T-cell (primary cell): Measurements from ENCODE around the gene BNC2. TPM values are rescaled to one million over a fixed set of nuclear protein-coding genes. Genes with fewer than 3 reads are reported as not detected.

Source experiments
- ATAC-seq, 4 experiments: fragments of 200-7000 bp in 3 of 4; fragments of 150-1000 bp in 1 of 4; cut with Tn5 transposase; replicated peaks in 1 of 4; 1 replicate in 3 of 4; 2 replicates in 1 of 4; pipeline ENCODE4 v1.10.0; 2021; ENCODE audit warnings: moderate library complexity in 3 of 4, mild to moderate bottlenecking in 2 of 4, moderate number of reproducible peaks in 1 of 4
- CTCF ChIA-PET, 2 donors: fragments of 300-600 bp; sonication (Branson Sonifier 250); formaldehyde crosslinking; loops; one replicate each; lab custom pipeline; 2022; ENCODE audit warnings: antibody characterized with exemption in 2 of 2; lab: Charles Lee
- POLR2A ChIA-PET, 2 donors: fragments of 300-600 bp; sonication (Branson Sonifier 250); formaldehyde crosslinking; loops; one replicate each; lab custom pipeline; 2022; ENCODE audit warnings: antibody characterized with exemption in 2 of 2; lab: Charles Lee
- DNase-seq, 35 experiments: peaks; one replicate each; pipeline versions ENCODE4 v3.0.0 to v3.0.0-alpha.2; 2013 to 2023
- H3K27ac ChIP-seq: one replicate; pipeline ENCODE4 v1.5.1; 2013; ENCODE audit warnings: low read length
- H3K27me3 ChIP-seq, 2 experiments: replicated peaks in 1 of 2; 1 replicate in 1 of 2; 2 replicates in 1 of 2; pipeline versions ENCODE4 v1.6.1 to v1.7.0; 2013; ENCODE audit warnings: low read length in 1 of 2, mixed read lengths in 1 of 2; ENCODE audit not compliant: control insufficient read depth in 2 of 2, insufficient read depth in 2 of 2; ENCODE audit errors: extremely low read depth in 1 of 2
- H3K36me3 ChIP-seq, 2 donors: 1 replicate in 1 of 2; 2 replicates in 1 of 2; pipeline versions ENCODE4 v1.6.1 to v1.7.0; 2013; ENCODE audit warnings: low read length in 1 of 2; ENCODE audit not compliant: control insufficient read depth in 2 of 2, insufficient read depth in 1 of 2; ENCODE audit errors: extremely low read depth in 1 of 2
- H3K4me1 ChIP-seq, 2 experiments: 1 replicate in 1 of 2; 2 replicates in 1 of 2; pipeline versions ENCODE4 v1.6.1 to v1.7.0; 2013; ENCODE audit warnings: low read length in 2 of 2, mixed read lengths in 1 of 2; ENCODE audit not compliant: insufficient read depth in 2 of 2, control insufficient read depth in 1 of 2; ENCODE audit errors: extremely low read depth in 1 of 2
- H3K4me3 ChIP-seq, 2 donors: 1 replicate in 1 of 2; 2 replicates in 1 of 2; pipeline versions ENCODE4 v1.5.1 to v1.7.0; 2013; ENCODE audit warnings: mild to moderate bottlenecking in 2 of 2, low read length in 1 of 2, moderate library complexity in 1 of 2; ENCODE audit not compliant: control insufficient read depth in 1 of 2; ENCODE audit errors: extremely low read depth in 1 of 2
- H3K9me3 ChIP-seq: 2 replicates; pipeline ENCODE4 v1.7.0; 2013
- H3K27ac Mint-ChIP-seq, 2 donors: one replicate each; pipeline ENCODE4 v1.8.0; 2020 to 2021; ENCODE audit warnings: mild to moderate bottlenecking in 2 of 2, mixed read lengths in 2 of 2
- H3K27me3 Mint-ChIP-seq, 2 donors: one replicate each; pipeline ENCODE4 v1.8.0; 2021 to 2022; ENCODE audit warnings: mixed read lengths in 2 of 2
- H3K36me3 Mint-ChIP-seq: one replicate; pipeline ENCODE4 v1.8.0; 2021; ENCODE audit warnings: mixed read lengths
- H3K4me1 Mint-ChIP-seq, 3 donors: one replicate each; pipeline ENCODE4 v1.8.0; 2020 to 2022; ENCODE audit warnings: mixed read lengths in 3 of 3, mild to moderate bottlenecking in 1 of 3
- H3K4me3 Mint-ChIP-seq, 3 donors: one replicate each; pipeline ENCODE4 v1.8.0; 2020 to 2022; ENCODE audit warnings: mild to moderate bottlenecking in 3 of 3, mixed read lengths in 3 of 3, moderate library complexity in 3 of 3
- H3K9me3 Mint-ChIP-seq, 3 donors: one replicate each; pipeline ENCODE4 v1.8.0; 2020 to 2022; ENCODE audit warnings: mixed read lengths in 3 of 3
- WGBS: methylation state at CpG from one replicate; pipeline ENCODE4 v1.1.5; 2013; ENCODE audit warnings: missing lambda C conversion rate; ENCODE audit not compliant: insufficient coverage; 5-methylcytosine and 5-hydroxymethylcytosine counted together
- total RNA-seq, 35 experiments: library from RNA in 6 of 35; stranded (reverse) in 6 of 35; fragments of 120-200 nt in 1 of 35; gene quantifications; one replicate each; pipeline versions ENCODE4 v1.2.1 to v1.2.4 and lab custom pipeline; 2013 to 2026

Gene BNC2
- total RNA-seq, 5 donors from 2014 or later (not counting 1 experiment from before 2014, with no cell fraction given), result 0.03 to 2.1 (median 0.57) TPM

DNA sequence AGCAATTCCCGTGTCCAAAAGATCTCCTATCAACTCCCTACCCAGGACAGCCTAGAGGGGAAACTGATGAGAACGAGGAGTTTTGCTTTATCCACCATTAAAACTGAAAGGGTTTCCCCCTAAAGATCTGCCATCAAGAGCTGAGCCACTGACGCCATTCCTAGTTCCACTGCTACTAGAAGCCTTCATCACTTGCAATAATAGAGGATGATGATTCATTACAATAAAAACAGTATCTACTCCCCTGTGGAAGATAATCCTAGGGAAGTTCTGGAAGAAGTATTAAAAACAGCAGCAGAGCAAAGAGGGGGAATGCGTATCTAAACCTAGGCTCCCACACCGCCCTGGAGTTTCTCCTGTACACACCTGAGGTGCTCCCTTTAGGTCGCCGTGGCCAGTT lies 394.5 kb downstream of the BNC2 start:
- no peaks in the 10 kb centered on the region for H3K4me1 ChIP-seq
- Mint-ChIP-seq H3K27ac (no peak overlapping the region), H3K9me3 (peaks cover 0 to 18% (median 9%) of the 10 kb centered on the region in 3 donors), H3K4me3 (no peak overlapping the region), H3K4me1 (no peaks in the 10 kb centered on the region), H3K36me3 (no peaks in the 10 kb centered on the region), H3K27me3 (peaks cover 0 to 3% of the 10 kb centered on the region in 2 donors)
- H3K27ac ChIP-seq, result no peak overlapping the region
- H3K27me3 ChIP-seq, result no peaks in the 10 kb centered on the region
- H3K9me3 ChIP-seq, result no peaks in the 10 kb centered on the region
- no peak for DNase-seq
- ChIA-PET POLR2A (interaction anchor here in 1 of 2 donors (0.7 kb wide), 1 partner anchor 1222 kb away, joined by 5 read pairs; no protein-coding TSS in a partner anchor), CTCF (no interaction called here)
- no peak for ATAC-seq
- H3K36me3 ChIP-seq, result no peaks in the 10 kb centered on the region
- no peak overlapping the region for H3K4me3 ChIP-seq
- WGBS, result 87% methylated on average over 3 of the region's 7 CpGs

DNA sequence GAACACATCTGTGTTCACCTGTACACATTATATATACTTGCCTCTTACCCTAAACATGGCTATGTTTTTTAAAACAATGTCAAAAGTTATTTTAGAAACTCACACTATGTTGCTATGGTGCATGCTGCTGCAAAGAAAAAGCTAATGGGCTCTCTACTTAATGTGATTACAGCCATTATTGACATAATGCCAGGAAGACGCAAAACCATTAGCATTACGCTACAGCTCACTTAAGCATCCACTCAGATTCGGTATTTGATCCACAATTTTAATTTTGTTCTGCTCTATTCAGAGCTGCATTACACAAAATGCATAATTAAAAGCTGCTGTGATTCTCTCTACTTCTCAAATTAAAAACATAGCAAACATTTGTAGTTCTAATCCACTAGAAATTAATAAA lies 395.2 kb downstream of the BNC2 start:
- Histone ChIP-seq H3K4me1 (no peaks in the 10 kb centered on the region), H3K4me3 (no peak overlapping the region), H3K27ac (no peak overlapping the region), H3K36me3 (no peaks in the 10 kb centered on the region), H3K9me3 (no peaks in the 10 kb centered on the region), H3K27me3 (no peaks in the 10 kb centered on the region)
- POLR2A ChIA-PET, result no interaction called here
- no peaks in the 10 kb centered on the region for H3K4me1 Mint-ChIP-seq
- H3K9me3 Mint-ChIP-seq, result peaks cover 0 to 18% (median 9%) of the 10 kb centered on the region in 3 donors
- ATAC-seq, result no peak
- WGBS, result 100% methylated on average over 1 of the region's 3 CpGs
- H3K27ac Mint-ChIP-seq, result no peak overlapping the region
- DNase-seq, result no peak
- CTCF ChIA-PET, result no interaction called here
- peaks cover 0 to 3% of the 10 kb centered on the region in 2 donors for H3K27me3 Mint-ChIP-seq
- H3K36me3 Mint-ChIP-seq, result no peaks in the 10 kb centered on the region
- no peak overlapping the region for H3K4me3 Mint-ChIP-seq

DNA sequence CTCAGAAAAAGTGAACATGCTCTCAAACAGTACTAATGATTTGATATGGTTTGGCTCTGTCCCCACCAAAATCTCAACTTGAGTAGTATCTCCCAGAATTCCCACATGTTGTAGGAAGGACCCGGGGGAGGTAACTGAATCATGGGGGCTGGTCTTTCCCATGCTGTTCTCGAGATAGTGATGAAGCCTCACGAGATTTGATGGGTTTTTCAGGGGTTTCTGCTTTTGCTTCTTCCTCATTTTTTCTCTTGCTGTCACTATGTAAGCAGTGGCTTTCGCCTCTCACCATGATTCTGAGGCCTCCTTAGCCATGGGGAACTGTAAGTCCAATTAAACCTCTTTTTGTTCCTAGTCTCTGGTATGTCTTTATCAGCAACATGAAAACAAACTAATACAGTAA lies 401.3 kb downstream of the BNC2 start:
- Mint-ChIP-seq H3K36me3 (no peaks in the 10 kb centered on the region), H3K4me3 (no peak overlapping the region), H3K27me3 (no peaks in the 10 kb centered on the region), H3K4me1 (no peaks in the 10 kb centered on the region), H3K27ac (no peak overlapping the region), H3K9me3 (peaks cover 3 to 26% (median 9%) of the 10 kb centered on the region in 3 donors)
- Histone ChIP-seq H3K4me3 (no peak overlapping the region), H3K9me3 (no peaks in the 10 kb centered on the region), H3K36me3 (no peaks in the 10 kb centered on the region), H3K27ac (no peak overlapping the region), H3K27me3 (peaks cover 0 to 2% of the 10 kb centered on the region in 2 experiments), H3K4me1 (no peaks in the 10 kb centered on the region)
- CTCF ChIA-PET, result no interaction called here
- WGBS, result 40% methylated on average over 2 of the region's 4 CpGs
- POLR2A ChIA-PET, result no interaction called here
- ATAC-seq (no peak), DNase-seq (no peak)

DNA sequence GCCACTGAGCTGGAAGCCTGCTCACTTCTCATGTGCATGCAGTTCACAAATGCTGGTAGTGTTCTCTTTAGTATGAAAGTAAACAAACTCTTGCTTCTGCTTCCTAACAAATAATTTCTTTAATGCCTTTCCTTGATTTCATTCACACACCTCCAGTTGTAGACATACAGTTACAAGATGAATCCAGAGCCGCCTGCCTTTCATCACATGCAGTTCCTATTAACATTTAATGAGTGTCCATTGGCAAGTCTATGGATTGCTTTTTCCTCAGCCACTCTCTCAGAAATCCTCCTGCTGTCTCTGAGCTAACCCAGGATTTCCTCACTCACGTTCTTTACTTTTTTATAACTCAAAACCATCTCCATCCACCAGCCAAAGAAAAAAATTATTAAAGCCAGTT lies 408.6 kb downstream of the BNC2 start:
- no peak overlapping the region for H3K4me3 ChIP-seq
- WGBS, result 78% methylated on average over 1 of the region's 2 CpGs
- ChIA-PET CTCF (interaction anchor here in 1 of 2 donors (1.0 kb wide), 1 partner anchor 29 kb away, joined by 3 read pairs; no protein-coding TSS in a partner anchor), POLR2A (no interaction called here)
- Mint-ChIP-seq H3K27ac (no peak overlapping the region), H3K4me1 (no peaks in the 10 kb centered on the region), H3K9me3 (peaks cover 0 to 10% (median 0%) of the 10 kb centered on the region in 3 donors), H3K36me3 (no peaks in the 10 kb centered on the region), H3K4me3 (no peak overlapping the region), H3K27me3 (no peaks in the 10 kb centered on the region)
- ATAC-seq (no peak), DNase-seq (no peak)
- no peaks in the 10 kb centered on the region for H3K9me3 ChIP-seq
- peaks cover 0 to 2% of the 10 kb centered on the region in 2 experiments for H3K27me3 ChIP-seq
- no peaks in the 10 kb centered on the region for H3K4me1 ChIP-seq
- H3K27ac ChIP-seq, result no peak overlapping the region
- H3K36me3 ChIP-seq, result no peaks in the 10 kb centered on the region

DNA sequence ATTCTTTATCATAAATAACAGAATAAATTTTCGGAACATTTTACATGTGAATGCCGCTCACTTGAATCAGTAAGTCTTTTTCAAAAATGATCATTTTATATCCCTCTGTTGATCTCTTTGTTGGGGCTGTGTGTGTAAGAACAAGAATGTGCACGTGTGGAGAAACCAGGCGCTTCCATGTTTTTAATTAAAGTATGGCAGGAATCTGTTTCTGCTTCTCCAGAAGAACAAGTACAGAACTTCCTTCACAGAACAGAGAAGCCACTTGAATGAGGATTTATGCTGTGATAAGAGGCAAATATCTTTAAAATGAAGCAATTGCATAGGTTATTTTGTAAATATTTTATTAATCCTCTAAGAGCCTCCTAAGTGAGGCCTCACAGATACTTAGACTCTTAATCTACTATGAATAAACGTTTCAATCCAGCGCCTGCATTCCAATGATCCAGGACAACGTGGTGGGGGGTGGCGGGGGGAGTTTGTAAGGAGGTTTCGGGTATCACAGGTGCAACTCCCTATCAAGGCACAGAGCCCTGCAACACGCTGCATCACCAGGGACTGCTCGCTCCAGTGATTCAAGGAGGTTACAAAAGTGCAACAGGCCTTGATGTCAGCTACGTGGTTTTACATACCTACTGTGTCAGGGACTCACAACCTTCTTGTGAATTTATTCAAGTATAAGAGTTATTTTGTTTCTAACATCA lies 409.2 kb downstream of the BNC2 start:
- no peaks in the 10 kb centered on the region for H3K4me1 ChIP-seq
- no peak for ATAC-seq
- no peak overlapping the region for H3K4me3 ChIP-seq
- H3K4me3 Mint-ChIP-seq, result no peak overlapping the region
- WGBS, result 100% methylated on average over 1 of the region's 12 CpGs
- CTCF ChIA-PET, result interaction anchor here in 1 of 2 donors (1.0 kb wide), 1 partner anchor 28 kb away, joined by 3 read pairs; no protein-coding TSS in a partner anchor
- no peaks in the 10 kb centered on the region for H3K9me3 ChIP-seq
- H3K9me3 Mint-ChIP-seq, result peaks cover 0 to 10% (median 0%) of the 10 kb centered on the region in 3 donors
- no peak for DNase-seq
- H3K36me3 ChIP-seq, result no peaks in the 10 kb centered on the region
- H3K27me3 Mint-ChIP-seq, result no peaks in the 10 kb centered on the region
- H3K4me1 Mint-ChIP-seq, result no peaks in the 10 kb centered on the region
- no peak overlapping the region for H3K27ac Mint-ChIP-seq
- POLR2A ChIA-PET, result no interaction called here
- H3K27me3 ChIP-seq, result peaks cover 0 to 2% of the 10 kb centered on the region in 2 experiments
- H3K27ac ChIP-seq, result no peak overlapping the region
- no peaks in the 10 kb centered on the region for H3K36me3 Mint-ChIP-seq

DNA sequence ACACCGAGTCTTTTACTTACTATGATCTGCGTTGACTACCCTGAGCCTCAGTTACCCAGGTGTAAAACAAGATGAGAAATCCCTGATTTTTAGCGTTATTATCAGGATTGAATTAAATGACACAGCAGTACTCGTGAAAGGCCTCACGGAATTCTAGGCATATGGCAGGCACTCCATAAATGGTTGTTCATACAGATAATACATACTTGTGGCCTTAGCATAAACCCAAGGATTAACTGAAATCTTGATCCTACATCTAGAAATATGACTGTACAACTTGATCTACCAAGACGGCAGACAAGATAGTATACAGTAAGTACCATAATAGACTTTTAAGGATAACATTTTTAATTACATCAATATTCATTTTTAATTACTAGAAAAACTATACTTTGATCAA lies 409.8 kb downstream of the BNC2 start:
- Mint-ChIP-seq H3K27ac (no peak overlapping the region), H3K9me3 (peaks cover 0 to 10% (median 0%) of the 10 kb centered on the region in 3 donors), H3K4me1 (no peaks in the 10 kb centered on the region), H3K4me3 (no peak overlapping the region), H3K36me3 (no peaks in the 10 kb centered on the region), H3K27me3 (no peaks in the 10 kb centered on the region)
- no peak overlapping the region for H3K4me3 ChIP-seq
- DNase-seq, result no peak
- H3K36me3 ChIP-seq, result no peaks in the 10 kb centered on the region
- H3K27me3 ChIP-seq, result peaks cover 0 to 2% of the 10 kb centered on the region in 2 experiments
- POLR2A ChIA-PET, result no interaction called here
- CTCF ChIA-PET, result no interaction called here
- 95% methylated on average over 2 of the region's 6 CpGs for WGBS
- H3K27ac ChIP-seq, result no peak overlapping the region
- H3K9me3 ChIP-seq, result no peaks in the 10 kb centered on the region
- no peak for ATAC-seq
- H3K4me1 ChIP-seq, result no peaks in the 10 kb centered on the region
